ENCODE results near the gene SPDYE4.

SPDYE4 gene

GRCh38 chr17:8724451-8724850 is 33.9 kb downstream of the SPDYE4 start:
- no peak for DNase-seq (ENCODE audit: low spot score)
- Mint-ChIP-seq H3K4me1 (ENCODE audit: low read depth) (no peaks in the 10 kb centered on the region), H3K4me3 (no peak overlapping the region), H3K27me3 (ENCODE audit: low read depth) (peaks cover 5% of the 10 kb centered on the region), H3K9me3 (no peaks in the 10 kb centered on the region), H3K36me3 (ENCODE audit: low read depth) (no peaks in the 10 kb centered on the region), H3K27ac (no peak overlapping the region)

- Mint-ChIP-seq H3K4me3 (no peak overlapping the region), H3K9me3 (no peaks in the 10 kb centered on the region)
These were observed 37.8 kb downstream of the SPDYE4 start for GRCh38 chr17:8720596-8720995.

GRCh38 chr17:8719291-8720246 is 38.8 kb downstream of the SPDYE4 start:
- no peak for DNase-seq (ENCODE audit: low spot score)
- Mint-ChIP-seq H3K36me3 (ENCODE audit: low read depth) (no peaks in the 10 kb centered on the region), H3K9me3 (no peaks in the 10 kb centered on the region), H3K27me3 (ENCODE audit: low read depth) (peaks cover 2% of the 10 kb centered on the region), H3K27ac (no peak overlapping the region), H3K4me3 (no peak overlapping the region), H3K4me1 (ENCODE audit: low read depth) (no peaks in the 10 kb centered on the region)

More at GRCh38 chr17:8720596-8720995, 37.8 kb downstream of the SPDYE4 start:
- Mint-ChIP-seq H3K27me3 (ENCODE audit: low read depth) (peaks cover 5% of the 10 kb centered on the region), H3K36me3 (ENCODE audit: low read depth) (no peaks in the 10 kb centered on the region), H3K4me1 (ENCODE audit: low read depth) (no peaks in the 10 kb centered on the region), H3K27ac (no peak overlapping the region)
- no peak for DNase-seq (ENCODE audit: low spot score)

GRCh38 chr17:8718001-8718563 is 40.3 kb downstream of the SPDYE4 start:
- H3K36me3 Mint-ChIP-seq (ENCODE audit: low read depth) = no peaks in the 10 kb centered on the region

GRCh38 chr17:8713878-8714277 is 44.5 kb downstream of the SPDYE4 start:
- no peaks in the 10 kb centered on the region for H3K9me3 Mint-ChIP-seq
- no peaks in the 10 kb centered on the region for H3K4me1 Mint-ChIP-seq (ENCODE audit: low read depth)
- no peak for DNase-seq (ENCODE audit: low spot score)
- H3K4me3 Mint-ChIP-seq = no peak overlapping the region
- H3K27ac Mint-ChIP-seq = no peak overlapping the region
- no peaks in the 10 kb centered on the region for H3K36me3 Mint-ChIP-seq (ENCODE audit: low read depth)
- H3K27me3 Mint-ChIP-seq (ENCODE audit: low read depth) = peaks cover 3% of the 10 kb centered on the region

More at GRCh38 chr17:8718001-8718563, 40.3 kb downstream of the SPDYE4 start:
- H3K4me3 Mint-ChIP-seq = no peak overlapping the region
- H3K4me1 Mint-ChIP-seq (ENCODE audit: low read depth) = no peaks in the 10 kb centered on the region
- DNase-seq (ENCODE audit: low spot score) = no peak
- no peaks in the 10 kb centered on the region for H3K9me3 Mint-ChIP-seq
- H3K27ac Mint-ChIP-seq = no peak overlapping the region
- H3K27me3 Mint-ChIP-seq (ENCODE audit: low read depth) = no peaks in the 10 kb centered on the region

GRCh38 chr17:8713315-8713714 is 45.0 kb downstream of the SPDYE4 start:
- Mint-ChIP-seq H3K4me3 (no peak overlapping the region), H3K27me3 (ENCODE audit: low read depth) (peaks cover 4% of the 10 kb centered on the region), H3K9me3 (no peaks in the 10 kb centered on the region), H3K4me1 (ENCODE audit: low read depth) (no peaks in the 10 kb centered on the region), H3K36me3 (ENCODE audit: low read depth) (no peaks in the 10 kb centered on the region), H3K27ac (no peak overlapping the region)
- DNase-seq (ENCODE audit: low spot score) = no peak

GRCh38 chr17:8712698-8713097 is 45.6 kb downstream of the SPDYE4 start:
- Mint-ChIP-seq H3K9me3 (no peaks in the 10 kb centered on the region), H3K4me1 (ENCODE audit: low read depth) (no peaks in the 10 kb centered on the region), H3K27me3 (ENCODE audit: low read depth) (peaks cover 6% of the 10 kb centered on the region), H3K4me3 (no peak overlapping the region), H3K36me3 (ENCODE audit: low read depth) (no peaks in the 10 kb centered on the region), H3K27ac (no peak overlapping the region)
- DNase-seq (ENCODE audit: low spot score) = no peak

GRCh38 chr17:8711291-8711690 is 47.1 kb downstream of the SPDYE4 start:
- Mint-ChIP-seq H3K27ac (no peak overlapping the region), H3K27me3 (ENCODE audit: low read depth) (peaks cover 6% of the 10 kb centered on the region), H3K36me3 (ENCODE audit: low read depth) (no peaks in the 10 kb centered on the region), H3K4me1 (ENCODE audit: low read depth) (no peaks in the 10 kb centered on the region), H3K9me3 (no peaks in the 10 kb centered on the region), H3K4me3 (no peak overlapping the region)
- DNase-seq (ENCODE audit: low spot score) = no peak

- Mint-ChIP-seq H3K4me3 (no peak overlapping the region), H3K9me3 (no peaks in the 10 kb centered on the region), H3K4me1 (ENCODE audit: low read depth) (no peaks in the 10 kb centered on the region), H3K27me3 (ENCODE audit: low read depth) (peaks cover 6% of the 10 kb centered on the region), H3K27ac (no peak overlapping the region), H3K36me3 (ENCODE audit: low read depth) (no peaks in the 10 kb centered on the region)
- DNase-seq (ENCODE audit: low spot score) = no peak
These were observed 47.5 kb downstream of the SPDYE4 start for GRCh38 chr17:8710813-8711212.

GRCh38 chr17:8709006-8709405 is 49.3 kb downstream of the SPDYE4 start:
- H3K36me3 Mint-ChIP-seq (ENCODE audit: low read depth) = no peaks in the 10 kb centered on the region
- H3K9me3 Mint-ChIP-seq = no peaks in the 10 kb centered on the region
- no peak overlapping the region for H3K4me3 Mint-ChIP-seq
- H3K27me3 Mint-ChIP-seq (ENCODE audit: low read depth) = peaks cover 14% of the 10 kb centered on the region
- H3K27ac Mint-ChIP-seq = no peak overlapping the region
- H3K4me1 Mint-ChIP-seq (ENCODE audit: low read depth) = no peaks in the 10 kb centered on the region
- DNase-seq (ENCODE audit: low spot score) = no peak

GRCh38 chr17:8708025-8708461 is 50.3 kb downstream of the SPDYE4 start:
- H3K36me3 Mint-ChIP-seq (ENCODE audit: low read depth) = no peaks in the 10 kb centered on the region
- no peak overlapping the region for H3K27ac Mint-ChIP-seq
- no peaks in the 10 kb centered on the region for H3K4me1 Mint-ChIP-seq (ENCODE audit: low read depth)
- no peak for DNase-seq (ENCODE audit: low spot score)
- H3K9me3 Mint-ChIP-seq = no peaks in the 10 kb centered on the region
- H3K4me3 Mint-ChIP-seq = no peak overlapping the region
- H3K27me3 Mint-ChIP-seq (ENCODE audit: low read depth) = peaks cover 17% of the 10 kb centered on the region

- Mint-ChIP-seq H3K4me1 (ENCODE audit: low read depth) (no peaks in the 10 kb centered on the region), H3K36me3 (ENCODE audit: low read depth) (no peaks in the 10 kb centered on the region), H3K4me3 (no peak overlapping the region), H3K9me3 (no peaks in the 10 kb centered on the region), H3K27ac (no peak overlapping the region), H3K27me3 (ENCODE audit: low read depth) (peaks cover 17% of the 10 kb centered on the region)
- DNase-seq (ENCODE audit: low spot score) = no peak
These were observed 50.9 kb downstream of the SPDYE4 start for GRCh38 chr17:8707332-8708024.

- no peak overlapping the region for H3K27ac Mint-ChIP-seq
- DNase-seq (ENCODE audit: low spot score) = no peak
- peaks cover 17% of the 10 kb centered on the region for H3K27me3 Mint-ChIP-seq (ENCODE audit: low read depth)
- H3K9me3 Mint-ChIP-seq = no peaks in the 10 kb centered on the region
- H3K4me1 Mint-ChIP-seq (ENCODE audit: low read depth) = no peaks in the 10 kb centered on the region
- H3K4me3 Mint-ChIP-seq = no peak overlapping the region
- no peaks in the 10 kb centered on the region for H3K36me3 Mint-ChIP-seq (ENCODE audit: low read depth)
These were observed 51.9 kb downstream of the SPDYE4 start for GRCh38 chr17:8706431-8706830.

- H3K36me3 Mint-ChIP-seq (ENCODE audit: low read depth) = no peaks in the 10 kb centered on the region
- no peaks in the 10 kb centered on the region for H3K4me1 Mint-ChIP-seq (ENCODE audit: low read depth)
- DNase-seq (ENCODE audit: low spot score) = no peak
- no peak overlapping the region for H3K27ac Mint-ChIP-seq
- H3K4me3 Mint-ChIP-seq = no peak overlapping the region
- peaks cover 19% of the 10 kb centered on the region for H3K27me3 Mint-ChIP-seq (ENCODE audit: low read depth)
- no peaks in the 10 kb centered on the region for H3K9me3 Mint-ChIP-seq
These were observed 52.9 kb downstream of the SPDYE4 start for GRCh38 chr17:8705427-8705826.

All from T-helper 2 cell treated with Interferon-gamma antibody and Interleukin-4, amounts not matched to agents 5 μg/mL and 100 μg/mL, for 36 hours (primary cell).